GM23338 (cell line): ENCODE measurements around the gene HIPK1.

Experiments
- CREB1 ChIP-seq: fragments of 250-450 bp; sonication (Bioruptor Pico); IDR thresholded peaks from 2 replicates; pipeline ENCODE4 v1.5.0; 2020; ENCODE audit warnings: low read depth, mild to moderate bottlenecking, moderate library complexity
- EZH2 ChIP-seq: fragments of 200-600 bp; sonication (generic); IDR thresholded peaks from one replicate; pipeline ENCODE4 v1.8.0; 2017; ENCODE audit warnings: antibody characterized with exemption, mild to moderate bottlenecking, low read depth; ENCODE audit not compliant: unreplicated experiment
- POLR2AphosphoS5 ChIP-seq: IDR thresholded peaks from 2 replicates; pipeline ENCODE4 v1.6.1; 2016; ENCODE audit warnings: antibody characterized with exemption, low read depth
- STAT1 ChIP-seq: IDR thresholded peaks from one replicate; pipeline ENCODE4 v1.6.1; 2016; ENCODE audit warnings: antibody characterized with exemption; ENCODE audit not compliant: unreplicated experiment
- ZNF331 ChIP-seq: fragments of 250-450 bp; sonication (Bioruptor Pico); IDR thresholded peaks from 2 replicates; pipeline ENCODE4 v1.5.0; 2020; ENCODE audit warnings: low read depth, mild to moderate bottlenecking, moderate library complexity
- TF ChIP-seq, protein P1 (sequence below), 2 experiments: fragments of 200-600 bp in 1 of 2; sonication (generic) in 1 of 2; conservative IDR thresholded peaks; 2 replicates each; pipeline versions ENCODE4 v1.5.1 to v1.6.1; 2016 to 2017; ENCODE audit warnings: antibody characterized with exemption in 2 of 2, low read depth in 2 of 2, mild to moderate bottlenecking in 2 of 2, moderate library complexity in 1 of 2
- TF ChIP-seq, protein P2 (sequence below): IDR thresholded peaks from one replicate; pipeline ENCODE4 v1.6.1; 2018; ENCODE audit warnings: antibody characterized with exemption; ENCODE audit not compliant: unreplicated experiment

- TF ChIP-seq, protein P1, sequence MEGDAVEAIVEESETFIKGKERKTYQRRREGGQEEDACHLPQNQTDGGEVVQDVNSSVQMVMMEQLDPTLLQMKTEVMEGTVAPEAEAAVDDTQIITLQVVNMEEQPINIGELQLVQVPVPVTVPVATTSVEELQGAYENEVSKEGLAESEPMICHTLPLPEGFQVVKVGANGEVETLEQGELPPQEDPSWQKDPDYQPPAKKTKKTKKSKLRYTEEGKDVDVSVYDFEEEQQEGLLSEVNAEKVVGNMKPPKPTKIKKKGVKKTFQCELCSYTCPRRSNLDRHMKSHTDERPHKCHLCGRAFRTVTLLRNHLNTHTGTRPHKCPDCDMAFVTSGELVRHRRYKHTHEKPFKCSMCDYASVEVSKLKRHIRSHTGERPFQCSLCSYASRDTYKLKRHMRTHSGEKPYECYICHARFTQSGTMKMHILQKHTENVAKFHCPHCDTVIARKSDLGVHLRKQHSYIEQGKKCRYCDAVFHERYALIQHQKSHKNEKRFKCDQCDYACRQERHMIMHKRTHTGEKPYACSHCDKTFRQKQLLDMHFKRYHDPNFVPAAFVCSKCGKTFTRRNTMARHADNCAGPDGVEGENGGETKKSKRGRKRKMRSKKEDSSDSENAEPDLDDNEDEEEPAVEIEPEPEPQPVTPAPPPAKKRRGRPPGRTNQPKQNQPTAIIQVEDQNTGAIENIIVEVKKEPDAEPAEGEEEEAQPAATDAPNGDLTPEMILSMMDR (conservative IDR thresholded peaks at IDR 0.05; ENCODE audit: low read depth in 2 of 2) = no peak
- no peak for TF ChIP-seq EZH2
- TF ChIP-seq, protein P2, sequence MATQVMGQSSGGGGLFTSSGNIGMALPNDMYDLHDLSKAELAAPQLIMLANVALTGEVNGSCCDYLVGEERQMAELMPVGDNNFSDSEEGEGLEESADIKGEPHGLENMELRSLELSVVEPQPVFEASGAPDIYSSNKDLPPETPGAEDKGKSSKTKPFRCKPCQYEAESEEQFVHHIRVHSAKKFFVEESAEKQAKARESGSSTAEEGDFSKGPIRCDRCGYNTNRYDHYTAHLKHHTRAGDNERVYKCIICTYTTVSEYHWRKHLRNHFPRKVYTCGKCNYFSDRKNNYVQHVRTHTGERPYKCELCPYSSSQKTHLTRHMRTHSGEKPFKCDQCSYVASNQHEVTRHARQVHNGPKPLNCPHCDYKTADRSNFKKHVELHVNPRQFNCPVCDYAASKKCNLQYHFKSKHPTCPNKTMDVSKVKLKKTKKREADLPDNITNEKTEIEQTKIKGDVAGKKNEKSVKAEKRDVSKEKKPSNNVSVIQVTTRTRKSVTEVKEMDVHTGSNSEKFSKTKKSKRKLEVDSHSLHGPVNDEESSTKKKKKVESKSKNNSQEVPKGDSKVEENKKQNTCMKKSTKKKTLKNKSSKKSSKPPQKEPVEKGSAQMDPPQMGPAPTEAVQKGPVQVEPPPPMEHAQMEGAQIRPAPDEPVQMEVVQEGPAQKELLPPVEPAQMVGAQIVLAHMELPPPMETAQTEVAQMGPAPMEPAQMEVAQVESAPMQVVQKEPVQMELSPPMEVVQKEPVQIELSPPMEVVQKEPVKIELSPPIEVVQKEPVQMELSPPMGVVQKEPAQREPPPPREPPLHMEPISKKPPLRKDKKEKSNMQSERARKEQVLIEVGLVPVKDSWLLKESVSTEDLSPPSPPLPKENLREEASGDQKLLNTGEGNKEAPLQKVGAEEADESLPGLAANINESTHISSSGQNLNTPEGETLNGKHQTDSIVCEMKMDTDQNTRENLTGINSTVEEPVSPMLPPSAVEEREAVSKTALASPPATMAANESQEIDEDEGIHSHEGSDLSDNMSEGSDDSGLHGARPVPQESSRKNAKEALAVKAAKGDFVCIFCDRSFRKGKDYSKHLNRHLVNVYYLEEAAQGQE = no peak
- TF ChIP-seq POLR2AphosphoS5 = no peak
- TF ChIP-seq ZNF331 = no peak
- no peak for TF ChIP-seq CREB1 (CRISPR knock-in tag)
- TF ChIP-seq STAT1 = no peak
Observed at GRCh38 chr1:114010433-114011184, 81.5 kb downstream of the HIPK1 start.
